ENCODE measurements around the gene ADAP1. TPM values are rescaled to one million over a fixed set of nuclear protein-coding genes. Genes with fewer than 3 reads are reported as not detected.

ADAP1 gene
- total and polyA plus RNA-seq, 2 of the 13 experiments (the other 11 are each of a cell fraction or from before 2014, with no cell fraction given), result 10.5 to 24.6 TPM

DNA sequence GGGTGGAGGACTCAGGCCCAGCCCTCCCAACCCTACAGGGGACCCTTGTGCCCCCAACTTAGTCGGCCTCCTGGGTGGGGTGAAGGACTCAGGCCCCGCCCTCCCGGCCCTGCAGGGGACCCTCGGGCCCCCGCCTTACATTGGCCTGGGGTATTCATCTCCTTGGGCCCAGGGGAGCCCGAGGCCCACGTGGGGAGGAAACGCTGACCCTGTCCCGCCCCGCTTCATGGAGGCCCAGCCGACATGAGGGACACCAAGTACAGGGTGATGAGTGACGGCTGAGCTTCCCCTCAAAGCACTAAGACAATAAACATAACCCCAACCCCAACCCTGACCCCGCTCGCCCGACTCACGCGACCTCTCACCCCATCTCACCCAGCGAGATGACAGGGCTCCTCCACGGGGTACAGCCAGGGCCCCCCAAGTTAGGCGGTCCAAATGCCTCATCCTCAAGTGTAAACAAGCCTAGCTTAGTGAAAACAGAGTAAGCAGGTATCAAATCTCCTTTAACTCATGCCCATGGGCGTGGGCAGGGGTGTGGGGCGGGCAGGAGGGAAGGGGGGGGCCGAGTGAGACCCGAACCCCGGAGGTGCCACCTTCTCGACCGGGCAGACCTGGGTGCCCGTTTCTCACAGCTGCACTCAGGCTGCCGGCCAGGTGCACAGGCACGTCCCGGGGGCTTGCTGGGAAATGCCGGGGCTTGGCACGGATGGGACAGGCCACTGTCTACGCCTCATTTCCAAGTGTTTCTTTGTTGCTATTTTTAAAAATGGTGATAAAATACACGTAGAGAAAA, 36.7 kb upstream of the ADAP1 start:
- Histone ChIP-seq H3K4me2 (ENCODE audit: low read depth, low read length) (peak overlapping the region; percentile 82), H3K79me2 (ENCODE audit: insufficient read depth, low read length) (no peaks in the 10 kb centered on the region), H2AFZ (ENCODE audit: low read length) (no peak overlapping the region), H3K9me3 (ENCODE audit: low read length) (no peaks in the 10 kb centered on the region), H3K4me3 (replicated peaks in 1 of 3; ENCODE audit: insufficient read depth in 1 of 3, low read depth in 2 of 3, low read length in 3 of 3) (peak overlapping the region; percentile 54 to 74 (median 61); a peak in 5 of 6 replicates), H3K9ac (ENCODE audit: insufficient read depth, low read depth, low read length) (peak overlapping the region; percentile 71), H3K36me3 (replicated peaks in 1 of 2; ENCODE audit: control insufficient read depth in 1 of 2, insufficient read depth in 2 of 2, low read length in 2 of 2) (peaks cover 4% of the 10 kb centered on the region in 2 experiments; a peak in 2 of 5 replicates), H3K27me3 (ENCODE audit: control insufficient read depth in 1 of 2, insufficient read depth in 2 of 2, low read length in 2 of 2) (no peaks in the 10 kb centered on the region), H4K20me1 (ENCODE audit: insufficient read depth, low read length) (no peaks in the 10 kb centered on the region), H3K4me1 (ENCODE audit: insufficient read depth, low read length) (peaks cover 43% of the 10 kb centered on the region), H3K27ac (ENCODE audit: extremely low read length, insufficient read depth, low read length) (peak overlapping the region; percentile 91)
- FAIRE-seq (no peak), DNase-seq (ENCODE audit: low spot score) (no peak), ATAC-seq (peak; percentile 0; the same call in 1 of the 3 replicates)
- BruUV-seq (replicated peaks), result no TSS peak
- ChIA-PET POLR2A (interaction anchor here (0.7 to 5.2 kb wide), 8 partner anchors 9 to 180 kb away, joined by 3 to 292 read pairs (median 20); partner anchors contain the start of genes COX19 and CYP2W1), CTCF (ENCODE audit: low intra/inter-chr PET ratio, low total read pairs) (no interaction called here)
- intact Hi-C loops (cut with micrococcal nuclease; ENCODE audit: unreplicated experiment), result loop anchor here (5.0 kb wide), 1 partner anchor 56 kb away; no protein-coding TSS in a partner anchor
- 20% methylated on average over 1 of the region's 35 CpGs for WGBS (ENCODE audit: low lambda C conversion rate)
- in situ Hi-C loops (cut with HindIII; ENCODE audit: extremely low pct_ligation_motif_present, low pct_unique_long_range_greater_than_20kb), result loop anchor here (5.0 kb wide), 1 partner anchor 76 kb away; no protein-coding TSS in a partner anchor
- TF ChIP-seq, protein P1, sequence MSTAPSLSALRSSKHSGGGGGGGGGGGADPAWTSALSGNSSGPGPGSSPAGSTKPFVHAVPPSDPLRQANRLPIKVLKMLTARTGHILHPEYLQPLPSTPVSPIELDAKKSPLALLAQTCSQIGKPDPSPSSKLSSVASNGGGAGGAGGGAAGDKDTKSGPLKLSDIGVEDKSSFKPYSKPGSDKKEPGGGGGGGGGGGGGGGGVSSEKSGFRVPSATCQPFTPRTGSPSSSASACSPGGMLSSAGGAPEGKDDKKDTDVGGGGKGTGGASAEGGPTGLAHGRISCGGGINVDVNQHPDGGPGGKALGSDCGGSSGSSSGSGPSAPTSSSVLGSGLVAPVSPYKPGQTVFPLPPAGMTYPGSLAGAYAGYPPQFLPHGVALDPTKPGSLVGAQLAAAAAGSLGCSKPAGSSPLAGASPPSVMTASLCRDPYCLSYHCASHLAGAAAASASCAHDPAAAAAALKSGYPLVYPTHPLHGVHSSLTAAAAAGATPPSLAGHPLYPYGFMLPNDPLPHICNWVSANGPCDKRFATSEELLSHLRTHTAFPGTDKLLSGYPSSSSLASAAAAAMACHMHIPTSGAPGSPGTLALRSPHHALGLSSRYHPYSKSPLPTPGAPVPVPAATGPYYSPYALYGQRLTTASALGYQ (CRISPR knock-in tag; IDR thresholded peaks at IDR 0.05), result no peak
- TF ChIP-seq ZNF275 (CRISPR knock-in tag; IDR thresholded peaks at IDR 0.05; ENCODE audit: borderline replicate concordance), result no peak
- TF ChIP-seq KMT2A (CRISPR knock-in tag; IDR thresholded peaks at IDR 0.05), result no peak
- TF ChIP-seq NFE2L2 (IDR thresholded peaks at IDR 0.05; ENCODE audit: low read length), result no peak
- TF ChIP-seq ATF7-NPFF (CRISPR knock-in tag; IDR thresholded peaks at IDR 0.05; ENCODE audit: low read depth), result no peak
- TF ChIP-seq BORCS8-MEF2B (CRISPR knock-in tag; IDR thresholded peaks at IDR 0.05), result no peak
- TF ChIP-seq, protein P2, sequence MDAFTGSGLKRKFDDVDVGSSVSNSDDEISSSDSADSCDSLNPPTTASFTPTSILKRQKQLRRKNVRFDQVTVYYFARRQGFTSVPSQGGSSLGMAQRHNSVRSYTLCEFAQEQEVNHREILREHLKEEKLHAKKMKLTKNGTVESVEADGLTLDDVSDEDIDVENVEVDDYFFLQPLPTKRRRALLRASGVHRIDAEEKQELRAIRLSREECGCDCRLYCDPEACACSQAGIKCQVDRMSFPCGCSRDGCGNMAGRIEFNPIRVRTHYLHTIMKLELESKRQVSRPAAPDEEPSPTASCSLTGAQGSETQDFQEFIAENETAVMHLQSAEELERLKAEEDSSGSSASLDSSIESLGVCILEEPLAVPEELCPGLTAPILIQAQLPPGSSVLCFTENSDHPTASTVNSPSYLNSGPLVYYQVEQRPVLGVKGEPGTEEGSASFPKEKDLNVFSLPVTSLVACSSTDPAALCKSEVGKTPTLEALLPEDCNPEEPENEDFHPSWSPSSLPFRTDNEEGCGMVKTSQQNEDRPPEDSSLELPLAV (CRISPR knock-in tag; conservative IDR thresholded peaks at IDR 0.05; ENCODE audit: low read depth), result no peak
- TF ChIP-seq SALL1 (CRISPR knock-in tag; IDR thresholded peaks at IDR 0.05), result no peak
- TF ChIP-seq DNMT1 (CRISPR knock-in tag; IDR thresholded peaks at IDR 0.05), result no peak
- TF ChIP-seq ATM (IDR thresholded peaks at IDR 0.05; ENCODE audit: borderline replicate concordance), result no peak
- TF ChIP-seq ZBTB42 (CRISPR knock-in tag; IDR thresholded peaks at IDR 0.05), result no peak
- no peak for TF ChIP-seq ZNF234 (CRISPR knock-in tag; conservative IDR thresholded peaks at IDR 0.05)
- no peak for TF ChIP-seq ZNF367 (CRISPR knock-in tag; IDR thresholded peaks at IDR 0.05; ENCODE audit: borderline replicate concordance)
- TF ChIP-seq MNT (IDR thresholded peaks at IDR 0.05), result no peak
- no peak for TF ChIP-seq MTF2 (CRISPR knock-in tag; IDR thresholded peaks at IDR 0.05; ENCODE audit: borderline replicate concordance)
- no peak for TF ChIP-seq TBX2 (CRISPR knock-in tag; IDR thresholded peaks at IDR 0.05; ENCODE audit: borderline replicate concordance)
- no peak for TF ChIP-seq CC2D1A (CRISPR knock-in tag; IDR thresholded peaks at IDR 0.05)
- no peak for TF ChIP-seq ZNF274 (CRISPR knock-in tag; IDR thresholded peaks at IDR 0.05)
- no peak for TF ChIP-seq NCOA2 (CRISPR knock-in tag; IDR thresholded peaks at IDR 0.05)
